HG02588 (cell line): ENCODE results near the gene DDRGK1.
A peak's percentile ranks its signal among the peaks of the same experiment; 100 is the strongest.
"Not testable (repeated sequence)": the region's sequence is repeated elsewhere in the genome, so short reads cannot be mapped to it uniquely, and the experiment has no call there.

ENCODE experiments used
- ATAC-seq: cut with Tn5 transposase; IDR thresholded peaks from one replicate; pipeline ENCODE4 v1.9.1; 2021; ENCODE audit warnings: mild to moderate bottlenecking, moderate library complexity; ENCODE audit not compliant: unreplicated experiment

The DDRGK1 gene

DNA sequence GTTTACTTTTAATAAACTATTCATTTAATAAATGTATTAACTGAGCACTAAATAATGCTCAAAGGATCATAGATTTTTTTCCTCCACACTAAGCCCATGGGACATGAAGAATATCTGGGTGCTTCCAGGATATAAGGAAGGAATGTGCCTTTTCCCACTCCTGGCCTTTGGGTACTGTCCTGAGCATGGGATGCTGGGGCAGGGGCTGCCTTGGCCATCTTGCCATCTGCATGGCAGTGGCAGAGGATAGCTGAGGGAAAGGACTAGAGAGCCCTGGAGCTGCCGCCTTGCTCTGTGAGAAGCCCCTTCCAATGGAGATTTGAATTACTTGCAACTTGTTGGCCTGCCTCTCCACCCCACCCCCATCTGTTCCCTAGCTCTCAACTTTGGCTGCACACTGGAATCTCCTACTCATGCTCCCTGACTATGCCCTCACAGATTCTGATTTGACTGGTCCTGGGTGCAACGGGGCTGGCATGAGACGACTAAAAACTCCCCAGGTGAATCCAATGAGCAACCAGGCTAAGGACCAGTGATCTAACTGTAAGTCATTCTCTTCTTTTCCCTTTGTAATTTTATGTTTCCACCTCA is 15.6 kb downstream of the DDRGK1 start:
- no peak for ATAC-seq

DNA sequence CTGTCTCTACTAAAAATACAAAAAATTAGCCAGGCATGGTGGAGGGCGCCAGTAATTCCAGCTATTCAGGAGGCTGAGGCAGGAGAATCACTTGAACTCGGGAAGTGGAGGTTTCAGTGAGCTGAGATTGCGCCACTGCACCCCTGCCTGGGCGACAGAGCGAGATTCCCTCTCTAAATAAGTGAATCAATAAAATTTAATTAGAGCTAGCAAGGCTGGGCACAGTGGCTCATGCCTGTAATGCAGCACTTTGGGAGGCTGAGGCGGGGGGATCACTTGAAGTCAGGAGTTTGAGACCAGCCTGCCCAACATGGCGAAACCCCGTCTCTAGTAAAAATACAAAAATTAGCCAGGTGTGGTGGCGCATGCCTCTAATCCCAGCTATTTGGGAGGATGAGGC is 16.6 kb downstream of the DDRGK1 start:
- not testable (repeated sequence) for ATAC-seq

- ATAC-seq = no peak
Measured at GRCh38 chr20:3183896-3184612, 20.4 kb downstream of the DDRGK1 start.

DNA sequence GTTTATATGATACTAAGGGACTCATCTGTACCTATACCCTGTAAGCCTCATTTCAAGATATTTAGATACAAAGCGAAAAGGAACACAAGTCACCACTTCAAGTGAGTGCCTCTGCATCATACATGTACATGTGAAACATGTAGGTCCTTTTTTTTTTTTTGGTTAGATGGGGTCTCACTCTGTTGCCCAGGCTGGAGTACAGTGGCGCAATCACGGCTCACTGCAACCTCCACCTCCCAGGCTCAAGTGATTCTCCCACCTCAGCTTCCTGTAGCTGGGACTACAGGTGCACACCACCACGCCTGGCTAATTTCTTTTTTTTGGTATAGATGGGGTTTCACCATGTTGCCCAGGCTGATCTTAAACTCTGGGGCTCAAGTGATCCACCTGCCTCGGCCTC is 22.1 kb downstream of the DDRGK1 start:
- not testable (repeated sequence) for ATAC-seq

- ATAC-seq = no peak
Measured at GRCh38 chr20:3181270-3181669, 23.2 kb downstream of the DDRGK1 start.

- no peak for ATAC-seq
Measured at GRCh38 chr20:3180319-3180718, 24.2 kb downstream of the DDRGK1 start.

DNA sequence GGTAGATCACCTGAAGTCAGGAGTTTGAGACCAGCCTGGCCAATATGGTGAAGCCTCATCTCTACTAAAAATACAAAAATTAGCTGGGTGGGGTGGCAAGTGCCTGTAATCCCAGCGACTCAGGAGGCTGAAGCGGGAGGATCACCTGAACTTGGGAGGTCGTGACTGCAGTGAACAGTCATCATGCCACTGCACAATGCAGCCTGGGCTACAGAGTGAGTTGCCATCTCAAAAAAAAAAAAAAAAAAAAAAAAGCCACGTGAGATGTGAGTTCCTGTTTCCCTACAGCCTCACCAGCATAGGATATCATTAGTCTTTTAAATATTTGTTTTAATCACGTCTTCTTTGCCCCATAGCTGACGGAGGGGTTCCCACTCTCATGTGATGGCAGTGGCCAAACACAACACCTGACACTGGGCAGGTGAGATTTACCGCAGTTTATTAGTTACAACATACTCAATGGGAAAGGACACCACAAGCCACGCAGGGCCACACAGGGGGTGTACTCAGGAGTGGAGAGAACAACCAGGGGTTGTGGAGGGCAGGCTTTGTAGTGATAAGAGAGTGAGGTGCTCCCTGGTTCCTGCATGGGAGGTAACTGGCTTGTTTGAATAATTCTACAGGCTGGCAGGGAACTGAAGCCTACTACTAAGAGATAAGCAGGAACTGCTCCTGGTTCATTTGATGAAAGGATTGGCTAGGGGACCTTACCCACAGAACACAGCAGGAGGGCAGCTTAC is 26.6 kb downstream of the DDRGK1 start:
- ATAC-seq = no peak

GRCh38 chr20:3175270-3175669 is 29.2 kb downstream of the DDRGK1 start:
- ATAC-seq = no peak

DNA sequence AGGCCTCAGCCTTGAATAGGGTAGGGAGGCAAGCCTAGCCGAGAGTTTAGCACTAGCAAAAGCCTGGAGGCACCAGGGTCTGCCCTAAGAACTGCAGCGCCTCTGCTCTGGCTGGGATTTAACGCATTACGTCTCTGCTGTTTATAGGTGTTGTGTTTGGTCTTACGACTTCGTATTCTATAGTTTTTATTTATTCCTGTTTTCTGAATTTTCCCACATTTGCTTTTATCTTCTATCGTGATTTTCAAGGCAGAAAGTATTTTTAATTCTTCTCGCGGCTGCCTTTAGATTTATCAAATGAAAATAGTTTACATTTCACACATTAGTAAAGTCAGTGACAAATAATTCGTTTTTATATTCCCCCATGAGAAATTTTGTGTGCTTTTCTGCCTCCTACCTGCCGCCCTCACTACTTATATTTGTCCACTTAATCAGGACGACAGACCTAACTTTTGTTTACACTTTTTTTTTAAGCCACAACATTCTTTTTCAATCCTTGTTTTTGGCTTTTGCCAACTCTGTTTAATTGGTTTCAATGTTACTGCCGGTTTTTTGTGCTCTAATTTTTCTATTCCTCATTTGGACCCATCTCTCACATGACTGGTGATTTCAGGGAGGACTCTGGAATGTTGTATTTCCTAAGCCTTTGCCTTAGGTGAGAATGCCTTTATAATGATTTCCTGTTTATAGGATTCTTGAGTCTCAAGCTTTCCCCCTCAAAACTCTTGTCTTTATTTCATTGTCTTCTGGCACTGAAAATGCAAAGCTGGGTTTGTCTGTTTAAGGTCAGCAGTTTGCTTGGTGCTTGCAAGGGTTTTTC is 29.8 kb downstream of the DDRGK1 start:
- no peak for ATAC-seq

- peak; percentile 89 for ATAC-seq
Measured at GRCh38 chr20:3173610-3174441, 30.7 kb downstream of the DDRGK1 start.

GRCh38 chr20:3172933-3173609 is 31.4 kb downstream of the DDRGK1 start, which contains the start of gene LZTS3:
Gene LZTS3, minus strand, starts transcription at chr20:3173549. Its CDS starts 6,386 bp downstream, at chr20:3167163.
- ATAC-seq = peak; percentile 44

DNA sequence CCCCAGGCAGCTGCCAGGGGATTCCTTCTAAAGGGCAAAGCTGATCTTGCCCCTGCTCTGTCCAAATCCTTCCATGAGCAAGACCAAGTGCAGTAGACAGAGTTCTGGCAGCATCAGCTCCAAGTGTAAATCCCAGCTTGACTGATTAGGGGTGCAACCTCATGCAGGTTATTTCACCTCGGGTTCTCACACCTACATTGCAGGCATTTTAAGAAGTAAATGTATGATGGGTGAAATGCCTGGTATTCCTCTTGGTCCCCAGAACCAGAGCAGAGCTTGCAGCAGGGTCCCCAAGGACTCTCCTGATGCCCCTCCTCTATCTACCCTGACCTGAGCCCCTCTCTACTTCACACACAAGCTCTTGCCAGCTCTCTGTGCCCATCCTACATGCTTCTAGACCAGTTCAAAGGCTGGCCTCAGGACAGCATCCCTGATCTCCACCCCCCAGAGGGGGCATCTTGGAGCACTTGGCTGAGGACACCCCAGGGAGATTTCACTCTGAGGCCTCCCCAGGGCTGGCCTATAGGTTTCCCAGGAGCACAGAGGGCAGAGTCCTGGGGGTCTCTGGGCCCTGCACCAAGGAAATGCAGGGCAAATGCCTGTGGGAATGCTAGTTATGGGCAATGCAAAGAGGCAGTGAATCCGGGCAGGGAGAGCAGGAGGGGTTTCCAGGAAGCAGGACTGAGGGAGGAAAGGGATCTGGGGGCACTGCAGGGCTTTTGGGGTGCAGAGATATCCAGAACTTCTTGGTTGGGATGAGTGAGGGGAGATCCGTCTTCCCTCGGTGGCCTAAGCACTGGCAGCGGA is 32.2 kb downstream of the DDRGK1 start:
- no peak for ATAC-seq

- ATAC-seq = no peak
Measured at GRCh38 chr20:3171391-3172125, 32.9 kb downstream of the DDRGK1 start.

DNA sequence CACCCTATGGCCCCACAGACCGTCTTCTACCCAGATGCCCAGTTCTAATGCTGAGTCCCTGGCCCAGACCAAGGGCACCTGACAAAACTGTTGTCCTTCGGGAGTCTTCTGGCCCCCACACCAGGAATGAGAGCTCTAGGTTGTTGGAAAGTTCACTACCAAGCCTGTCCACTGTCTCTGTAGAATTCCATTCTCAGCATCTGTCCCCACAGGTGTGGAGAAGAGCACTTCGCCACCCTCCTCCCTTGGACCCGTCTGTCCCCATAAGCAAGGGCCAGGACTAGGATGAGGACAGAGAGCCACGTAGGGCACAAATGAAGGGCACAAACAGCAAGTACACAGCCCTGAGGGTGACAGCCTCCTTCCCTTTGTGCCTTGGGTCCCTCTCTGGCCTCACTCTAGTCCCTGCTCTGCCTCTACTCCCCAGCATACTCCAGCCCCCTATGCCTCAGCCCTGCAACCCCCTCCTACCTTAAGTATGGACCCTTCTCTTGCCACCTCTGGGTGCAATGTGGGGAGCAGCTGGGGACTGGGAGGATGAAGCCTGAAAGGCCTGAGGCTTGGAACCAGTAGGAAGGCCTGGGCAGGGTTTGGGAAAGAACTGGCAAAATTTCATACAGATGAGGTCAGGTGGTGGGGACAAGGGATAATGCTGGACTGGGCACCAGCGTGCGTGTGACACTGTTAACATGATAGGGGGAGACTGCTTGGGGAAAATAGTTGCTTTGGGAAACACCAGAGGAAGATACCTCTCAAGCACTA is 35.5 kb downstream of the DDRGK1 start:
- no peak for ATAC-seq

DNA sequence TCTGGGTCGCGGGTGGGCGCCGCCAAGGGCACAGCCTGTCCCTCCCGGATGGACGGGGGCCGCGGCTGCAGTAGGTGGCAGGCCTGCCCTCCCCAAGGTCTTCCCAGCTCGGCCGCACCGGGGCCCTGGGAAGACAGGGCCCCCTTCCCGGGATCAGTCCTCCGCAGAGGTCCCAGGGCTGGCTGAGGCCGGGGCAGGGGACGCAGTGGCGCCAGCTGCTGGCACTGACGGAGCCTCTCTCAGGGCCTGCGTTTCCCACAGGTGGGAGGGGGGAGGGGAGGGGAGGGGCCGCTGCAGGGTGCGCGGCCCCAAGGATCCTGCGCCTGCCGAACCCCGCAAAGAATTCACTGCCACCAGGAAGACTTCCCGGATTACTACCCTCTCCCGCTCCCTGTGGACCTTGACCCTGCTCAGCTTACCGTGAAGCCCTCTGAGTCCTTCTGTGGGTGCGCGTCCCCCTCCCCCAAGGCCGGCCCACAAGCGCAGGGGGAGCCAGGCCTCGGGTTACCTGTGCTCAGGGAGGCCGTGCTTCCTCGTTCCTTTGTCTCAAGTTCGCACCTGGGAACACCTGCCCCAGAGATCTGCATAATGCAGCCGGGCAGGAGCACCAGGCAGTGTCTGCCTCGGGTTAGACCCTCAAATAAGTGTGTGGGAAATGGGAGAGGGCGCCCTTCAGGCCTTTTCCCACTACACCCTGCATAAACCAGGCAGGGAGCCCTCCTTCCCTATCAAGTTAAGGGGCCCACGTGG is 36.2 kb downstream of the DDRGK1 start:
- ATAC-seq = no peak

DNA sequence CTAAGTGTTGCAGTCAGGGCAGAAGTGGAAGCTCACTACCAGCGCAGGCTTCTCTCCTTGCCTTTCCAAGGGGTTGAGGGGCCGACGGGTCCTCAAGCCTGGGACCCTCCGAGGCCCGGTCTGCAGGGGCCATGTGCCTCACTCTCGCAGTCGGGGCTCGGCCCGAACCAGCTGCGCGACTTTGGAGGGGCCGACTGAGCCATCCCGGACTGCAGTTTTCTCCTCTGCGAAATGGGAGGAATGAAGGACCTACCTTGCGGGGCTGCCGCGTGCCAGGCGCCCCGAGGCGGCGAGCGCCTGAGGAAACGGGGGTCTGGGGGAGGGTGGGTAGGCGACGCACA is 36.8 kb downstream of the DDRGK1 start:
- ATAC-seq = no peak

DNA sequence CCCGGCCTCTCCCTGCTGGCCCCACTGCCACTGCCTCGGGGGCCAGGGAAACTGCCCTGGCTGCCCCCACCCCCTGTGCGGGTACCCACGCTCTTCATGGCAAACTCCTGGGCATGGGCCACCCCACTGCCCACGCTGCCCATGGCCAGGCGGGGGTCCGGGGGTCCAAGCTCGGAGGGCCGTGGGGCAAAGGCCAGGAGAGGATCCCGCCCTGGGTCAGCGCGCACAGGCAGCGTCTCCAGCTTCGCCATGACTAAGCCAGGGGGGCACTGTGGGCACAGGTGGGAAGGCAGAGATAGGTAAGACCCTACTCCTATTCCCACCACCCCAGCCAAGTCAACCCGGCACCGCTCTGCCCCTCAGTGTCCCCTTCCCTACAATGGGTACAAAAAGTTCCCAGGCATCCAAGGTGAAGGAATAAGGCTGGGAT is 37.6 kb downstream of the DDRGK1 start:
- ATAC-seq = no peak
